Retinal pigment epithelial cell (primary cell): ENCODE results near the gene UBR3.

Source experiments
- DNase-seq: peaks from one replicate; pipeline ENCODE4 v3.0.0-alpha.2; 2010; ENCODE audit warnings: low read depth
- H3K4me3 ChIP-seq: 2 replicates; pipeline ENCODE4 v1.5.1; 2011; ENCODE audit warnings: mild to moderate bottlenecking, low read length, control low read depth, moderate library complexity
- TF ChIP-seq, protein P1 (sequence below): conservative IDR thresholded peaks from 2 replicates; pipeline ENCODE4 v1.5.1; 2011; ENCODE audit warnings: low read depth, low read length, control low read depth, inconsistent platforms

The UBR3 gene

GRCh38 chr2:169796441-169796840 lies 30.8 kb upstream of the UBR3 start:
- H3K4me3 ChIP-seq = no peak overlapping the region
- TF ChIP-seq, protein P1, sequence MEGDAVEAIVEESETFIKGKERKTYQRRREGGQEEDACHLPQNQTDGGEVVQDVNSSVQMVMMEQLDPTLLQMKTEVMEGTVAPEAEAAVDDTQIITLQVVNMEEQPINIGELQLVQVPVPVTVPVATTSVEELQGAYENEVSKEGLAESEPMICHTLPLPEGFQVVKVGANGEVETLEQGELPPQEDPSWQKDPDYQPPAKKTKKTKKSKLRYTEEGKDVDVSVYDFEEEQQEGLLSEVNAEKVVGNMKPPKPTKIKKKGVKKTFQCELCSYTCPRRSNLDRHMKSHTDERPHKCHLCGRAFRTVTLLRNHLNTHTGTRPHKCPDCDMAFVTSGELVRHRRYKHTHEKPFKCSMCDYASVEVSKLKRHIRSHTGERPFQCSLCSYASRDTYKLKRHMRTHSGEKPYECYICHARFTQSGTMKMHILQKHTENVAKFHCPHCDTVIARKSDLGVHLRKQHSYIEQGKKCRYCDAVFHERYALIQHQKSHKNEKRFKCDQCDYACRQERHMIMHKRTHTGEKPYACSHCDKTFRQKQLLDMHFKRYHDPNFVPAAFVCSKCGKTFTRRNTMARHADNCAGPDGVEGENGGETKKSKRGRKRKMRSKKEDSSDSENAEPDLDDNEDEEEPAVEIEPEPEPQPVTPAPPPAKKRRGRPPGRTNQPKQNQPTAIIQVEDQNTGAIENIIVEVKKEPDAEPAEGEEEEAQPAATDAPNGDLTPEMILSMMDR = no peak
- no peak for DNase-seq

- H3K4me3 ChIP-seq = no peak overlapping the region
- TF ChIP-seq, protein P1 = no peak
- DNase-seq = no peak
Observed at GRCh38 chr2:169797601-169798000, 29.7 kb upstream of the UBR3 start.

GRCh38 chr2:169798397-169798717 lies 28.9 kb upstream of the UBR3 start:
- peak overlapping the region; percentile 72 for H3K4me3 ChIP-seq
- TF ChIP-seq, protein P1 = no peak
- no peak for DNase-seq

- TF ChIP-seq, protein P1 = no peak
- DNase-seq = peak; percentile 62
- peak within 1 kb of the TSS; percentile 72 for H3K4me3 ChIP-seq
Observed at GRCh38 chr2:169798718-169799592, 28.3 kb upstream of the UBR3 start, which contains the start of gene SSB. SSB (plus strand) TSS chr2:169798871; CDS start chr2:169800961, 2,090 bp downstream.

- TF ChIP-seq, protein P1 = no peak
- DNase-seq = no peak
- H3K4me3 ChIP-seq = no peak overlapping the region
Observed at GRCh38 chr2:169803480-169803879, 23.8 kb upstream of the UBR3 start.

- TF ChIP-seq, protein P1 = no peak
- DNase-seq = no peak
- no peak overlapping the region for H3K4me3 ChIP-seq
Observed at GRCh38 chr2:169806586-169806985, 20.7 kb upstream of the UBR3 start.

GRCh38 chr2:169808221-169808620 lies 19.0 kb upstream of the UBR3 start:
- TF ChIP-seq, protein P1 = no peak

More at GRCh38 chr2:169808221-169808620, 19.0 kb upstream of the UBR3 start:
- DNase-seq = no peak
- no peak overlapping the region for H3K4me3 ChIP-seq
